GM12865 (cell line): ENCODE results near the gene ZNF444.
"Not testable (repeated sequence)": the region's sequence is repeated elsewhere in the genome, so short reads cannot be mapped to it uniquely, and the experiment has no call there.

Source experiments
- DNase-seq: peaks from one replicate; pipeline ENCODE4 v3.0.0; 2010; ENCODE audit warnings: low read depth
- H3K4me3 ChIP-seq: 2 replicates; pipeline ENCODE4 v1.5.1; 2011; ENCODE audit warnings: mild to moderate bottlenecking, low read depth, low read length, control low read depth
- CTCF ChIP-seq: IDR thresholded peaks from 2 replicates; pipeline ENCODE4 v1.5.1; 2011; ENCODE audit warnings: low read length, control low read depth, low read depth, inconsistent platforms; ENCODE audit not compliant: insufficient read depth; ENCODE audit errors: missing control alignments

The ZNF444 gene

GRCh38 chr19:56177564-56178243 is 36.6 kb downstream of the ZNF444 start:
- no peak for DNase-seq

GRCh38 chr19:56189785-56190184 is 48.7 kb downstream of the ZNF444 start:
- H3K4me3 ChIP-seq: no peak overlapping the region
- peak; percentile 0 for DNase-seq
- TF ChIP-seq CTCF: no peak

More at GRCh38 chr19:56177564-56178243, 36.6 kb downstream of the ZNF444 start:
- H3K4me3 ChIP-seq: no peak overlapping the region
- no peak for TF ChIP-seq CTCF

GRCh38 chr19:56191115-56191514 is 50.0 kb downstream of the ZNF444 start:
- no peak for DNase-seq
- no peak for TF ChIP-seq CTCF
- H3K4me3 ChIP-seq: no peak overlapping the region

GRCh38 chr19:56191711-56192110 is 50.6 kb downstream of the ZNF444 start:
- no peak for TF ChIP-seq CTCF

GRCh38 chr19:56193981-56194640 is 53.0 kb downstream of the ZNF444 start:
- TF ChIP-seq CTCF: no peak
- DNase-seq: no peak
- no peak overlapping the region for H3K4me3 ChIP-seq

More at GRCh38 chr19:56191711-56192110, 50.6 kb downstream of the ZNF444 start:
- H3K4me3 ChIP-seq: no peak overlapping the region
- no peak for DNase-seq

GRCh38 chr19:56197646-56198045 is 56.6 kb downstream of the ZNF444 start, which contains the start of gene ZSCAN5B:
Gene ZSCAN5B, minus strand, starts transcription at chr19:56197783. Its CDS starts 4,731 bp downstream, at chr19:56193052.
- not testable (repeated sequence) for DNase-seq

GRCh38 chr19:56199687-56200086 is 58.6 kb downstream of the ZNF444 start:
- TF ChIP-seq CTCF: no peak
- no peak for DNase-seq
- H3K4me3 ChIP-seq: no peak overlapping the region

More at GRCh38 chr19:56197646-56198045, 56.6 kb downstream of the ZNF444 start, which contains the start of gene ZSCAN5B:
- H3K4me3 ChIP-seq: not testable (repeated sequence)
